ENCODE data around the gene FN3KRP. TPM values are rescaled to one million over a fixed set of nuclear protein-coding genes. Genes with fewer than 3 reads are reported as not detected.
"Not testable (repeated sequence)": the region's sequence is repeated elsewhere in the genome, so short reads cannot be mapped to it uniquely, and the experiment has no call there.

Gene FN3KRP
- total and polyA plus RNA-seq, 4 donors: 18.6 to 35.2 (median 26.0) TPM

GRCh38 chr17:82734987-82735866, 18.7 kb downstream of the FN3KRP start, which contains the start of gene FN3K:
Gene FN3K (plus strand): TSS chr17:82735615. CDS start chr17:82735637, 22 bp downstream.
- peak within 1 kb of the TSS in 1 of 2 donors; percentile 62 for H3K27ac ChIP-seq (ENCODE audit: low read depth in 1 of 2, low read length in 2 of 2)
- peak within 1 kb of the TSS; percentile 74 to 92 for H3K4me3 ChIP-seq (ENCODE audit: low read length in 2 of 2)
- DNase-seq: peak; percentile 77 to 88
- H3K9me3 ChIP-seq (ENCODE audit: control insufficient read depth, low read length): no peaks in the 10 kb centered on the region
- intact Hi-C loops (cut with DNase I): loop anchor here in 1 of 2 donors (2.0 kb wide), 1 partner anchor 16 kb away; no protein-coding TSS in a partner anchor
- WGBS, 2 donors: 2 to 3% methylated on average over 83 to 101 of the region's 101 CpGs
- ATAC-seq (ENCODE audit: low FRiP score): peak; percentile 78
- H3K27me3 ChIP-seq (ENCODE audit: control insufficient read depth in 1 of 2, insufficient read depth in 2 of 2, low read length in 1 of 2): no peaks in the 10 kb centered on the region
- no peaks in the 10 kb centered on the region for H3K36me3 ChIP-seq (ENCODE audit: control insufficient read depth in 1 of 2, insufficient read depth in 2 of 2, low read length in 1 of 2)
- H3K4me1 ChIP-seq (ENCODE audit: control insufficient read depth in 1 of 2, insufficient read depth in 2 of 2, low read length in 2 of 2): no peaks in the 10 kb centered on the region

- Histone ChIP-seq H3K27ac (ENCODE audit: low read depth in 1 of 2, low read length in 2 of 2) (no peak overlapping the region), H3K9me3 (ENCODE audit: control insufficient read depth, low read length) (no peaks in the 10 kb centered on the region), H3K4me1 (ENCODE audit: control insufficient read depth in 1 of 2, insufficient read depth in 2 of 2, low read length in 2 of 2) (no peaks in the 10 kb centered on the region), H3K27me3 (ENCODE audit: control insufficient read depth in 1 of 2, insufficient read depth in 2 of 2, low read length in 1 of 2) (no peaks in the 10 kb centered on the region), H3K4me3 (ENCODE audit: low read length in 2 of 2) (no peak overlapping the region), H3K36me3 (ENCODE audit: control insufficient read depth in 1 of 2, insufficient read depth in 2 of 2, low read length in 1 of 2) (peaks cover 0 to 2% of the 10 kb centered on the region in 2 donors)
- 86 to 87% methylated on average over 18 of the region's 18 CpGs for WGBS, 2 donors
- no peak for DNase-seq
- intact Hi-C loops (cut with DNase I): loop anchor here in 1 of 2 donors (2.0 kb wide), 1 partner anchor 14 kb away; no protein-coding TSS in a partner anchor
- peak; percentile 43 for ATAC-seq (ENCODE audit: low FRiP score)
Measured at GRCh38 chr17:82736511-82737185, 20.1 kb downstream of the FN3KRP start.

GRCh38 chr17:82737967-82738877, 21.7 kb downstream of the FN3KRP start:
- Histone ChIP-seq H3K4me3 (ENCODE audit: low read length in 2 of 2) (no peak overlapping the region), H3K9me3 (ENCODE audit: control insufficient read depth, low read length) (no peaks in the 10 kb centered on the region), H3K27me3 (ENCODE audit: control insufficient read depth in 1 of 2, insufficient read depth in 2 of 2, low read length in 1 of 2) (no peaks in the 10 kb centered on the region), H3K27ac (ENCODE audit: low read depth in 1 of 2, low read length in 2 of 2) (no peak overlapping the region), H3K36me3 (ENCODE audit: control insufficient read depth in 1 of 2, insufficient read depth in 2 of 2, low read length in 1 of 2) (peaks cover 0 to 2% of the 10 kb centered on the region in 2 donors), H3K4me1 (ENCODE audit: control insufficient read depth in 1 of 2, insufficient read depth in 2 of 2, low read length in 2 of 2) (no peaks in the 10 kb centered on the region)
- ATAC-seq (ENCODE audit: low FRiP score) (no peak), DNase-seq (peak in 1 of 2 donors; percentile 42)
- intact Hi-C loops (cut with DNase I): loop anchor here in 1 of 2 donors (2.0 kb wide), 1 partner anchor 13 kb away; no protein-coding TSS in a partner anchor
- WGBS, 2 donors: 78 to 82% methylated on average over 26 of the region's 26 CpGs

GRCh38 chr17:82740906-82741759, 24.6 kb downstream of the FN3KRP start:
- Histone ChIP-seq H3K4me1 (ENCODE audit: control insufficient read depth in 1 of 2, insufficient read depth in 2 of 2, low read length in 2 of 2) (no peaks in the 10 kb centered on the region), H3K27me3 (ENCODE audit: control insufficient read depth in 1 of 2, insufficient read depth in 2 of 2, low read length in 1 of 2) (no peaks in the 10 kb centered on the region), H3K9me3 (ENCODE audit: control insufficient read depth, low read length) (no peaks in the 10 kb centered on the region), H3K36me3 (ENCODE audit: control insufficient read depth in 1 of 2, insufficient read depth in 2 of 2, low read length in 1 of 2) (peaks cover 0 to 2% of the 10 kb centered on the region in 2 donors), H3K27ac (ENCODE audit: low read depth in 1 of 2, low read length in 2 of 2) (no peak overlapping the region), H3K4me3 (ENCODE audit: low read length in 2 of 2) (no peak overlapping the region)
- ATAC-seq (ENCODE audit: low FRiP score): no peak
- WGBS, 2 donors: 98% methylated on average over 10 of the region's 10 CpGs
- DNase-seq: no peak
- intact Hi-C loops (cut with DNase I): no loop called here

GRCh38 chr17:82743344-82744219, 27.1 kb downstream of the FN3KRP start:
- ATAC-seq (ENCODE audit: low FRiP score) (peak; percentile 48), DNase-seq (peak in 1 of 2 donors; percentile 22)
- H3K4me1 ChIP-seq (ENCODE audit: control insufficient read depth in 1 of 2, insufficient read depth in 2 of 2, low read length in 2 of 2): no peaks in the 10 kb centered on the region
- no peak overlapping the region for H3K4me3 ChIP-seq (ENCODE audit: low read length in 2 of 2)
- H3K27me3 ChIP-seq (ENCODE audit: control insufficient read depth in 1 of 2, insufficient read depth in 2 of 2, low read length in 1 of 2): no peaks in the 10 kb centered on the region
- H3K36me3 ChIP-seq (ENCODE audit: control insufficient read depth in 1 of 2, insufficient read depth in 2 of 2, low read length in 1 of 2): peaks cover 0 to 2% of the 10 kb centered on the region in 2 donors
- no peaks in the 10 kb centered on the region for H3K9me3 ChIP-seq (ENCODE audit: control insufficient read depth, low read length)
- intact Hi-C loops (cut with DNase I): no loop called here
- 94 to 95% methylated on average over 16 of the region's 16 CpGs for WGBS, 2 donors
- no peak overlapping the region for H3K27ac ChIP-seq (ENCODE audit: low read depth in 1 of 2, low read length in 2 of 2)

GRCh38 chr17:82744736-82745135, 28.2 kb downstream of the FN3KRP start:
- H3K27me3 ChIP-seq (ENCODE audit: control insufficient read depth in 1 of 2, insufficient read depth in 2 of 2, low read length in 1 of 2); H3K27ac ChIP-seq (ENCODE audit: low read depth in 1 of 2, low read length in 2 of 2); H3K36me3 ChIP-seq (ENCODE audit: control insufficient read depth in 1 of 2, insufficient read depth in 2 of 2, low read length in 1 of 2); ATAC-seq (ENCODE audit: low FRiP score); H3K4me3 ChIP-seq (ENCODE audit: low read length in 2 of 2); intact Hi-C loops (cut with DNase I); H3K9me3 ChIP-seq (ENCODE audit: control insufficient read depth, low read length); H3K4me1 ChIP-seq (ENCODE audit: control insufficient read depth in 1 of 2, insufficient read depth in 2 of 2, low read length in 2 of 2): not testable (repeated sequence)
- WGBS, 2 donors: 66 to 68% methylated on average over 7 of the region's 7 CpGs
- peak in 1 of 2 donors; percentile 16 for DNase-seq

- Histone ChIP-seq H3K36me3 (ENCODE audit: control insufficient read depth in 1 of 2, insufficient read depth in 2 of 2, low read length in 1 of 2) (peaks cover 0 to 2% of the 10 kb centered on the region in 2 donors), H3K4me1 (ENCODE audit: control insufficient read depth in 1 of 2, insufficient read depth in 2 of 2, low read length in 2 of 2) (no peaks in the 10 kb centered on the region), H3K27me3 (ENCODE audit: control insufficient read depth in 1 of 2, insufficient read depth in 2 of 2, low read length in 1 of 2) (no peaks in the 10 kb centered on the region), H3K4me3 (ENCODE audit: low read length in 2 of 2) (no peak overlapping the region), H3K9me3 (ENCODE audit: control insufficient read depth, low read length) (no peaks in the 10 kb centered on the region), H3K27ac (ENCODE audit: low read depth in 1 of 2, low read length in 2 of 2) (no peak overlapping the region)
- intact Hi-C loops (cut with DNase I): no loop called here
- DNase-seq (no peak), ATAC-seq (ENCODE audit: low FRiP score) (no peak)
- 84 to 90% methylated on average over 8 of the region's 8 CpGs for WGBS, 2 donors
Measured at GRCh38 chr17:82745524-82745923, 29.0 kb downstream of the FN3KRP start.
